HG03159 (cell line): ENCODE results near the gene HOXD12.

Experiments used
- ATAC-seq: cut with Tn5 transposase; IDR thresholded peaks from one replicate; pipeline ENCODE4 v1.9.1; 2021; ENCODE audit warnings: mild to moderate bottlenecking, moderate library complexity; ENCODE audit not compliant: unreplicated experiment

Gene HOXD12

GRCh38 chr2:176099728-176100546 lies at the start of gene HOXD12:
TSS of gene HOXD12 (plus strand) at chr2:176099795. CDS start at chr2:176099802, 7 bp downstream.
- no peak for ATAC-seq

- no peak for ATAC-seq
These were observed 43.2 kb upstream of the HOXD12 start for GRCh38 chr2:176056406-176056805.

- ATAC-seq = no peak
These were observed 35.6 kb upstream of the HOXD12 start for GRCh38 chr2:176063958-176064357.

- ATAC-seq = no peak
These were observed 32.7 kb upstream of the HOXD12 start for GRCh38 chr2:176066645-176067588.

GRCh38 chr2:176067589-176068418 lies 31.8 kb upstream of the HOXD12 start:
- no peak for ATAC-seq

- no peak for ATAC-seq
These were observed 31.2 kb upstream of the HOXD12 start for GRCh38 chr2:176068419-176068832.

GRCh38 chr2:176071330-176072291 lies 28.0 kb upstream of the HOXD12 start:
- no peak for ATAC-seq

GRCh38 chr2:176072292-176072669 lies 27.3 kb upstream of the HOXD12 start:
- ATAC-seq = no peak

- ATAC-seq = no peak
These were observed 26.4 kb upstream of the HOXD12 start for GRCh38 chr2:176072951-176073904.

GRCh38 chr2:176074919-176075425 lies 24.6 kb upstream of the HOXD12 start:
- no peak for ATAC-seq

- ATAC-seq = no peak
These were observed 24.1 kb upstream of the HOXD12 start for GRCh38 chr2:176075481-176075880.

GRCh38 chr2:176076063-176076462 lies 23.5 kb upstream of the HOXD12 start:
- no peak for ATAC-seq

GRCh38 chr2:176076796-176077195 lies 22.8 kb upstream of the HOXD12 start:
- ATAC-seq = no peak

- no peak for ATAC-seq
These were observed 20.9 kb upstream of the HOXD12 start for GRCh38 chr2:176078541-176079284.

- ATAC-seq = no peak
These were observed 20.2 kb upstream of the HOXD12 start for GRCh38 chr2:176079285-176079830.

GRCh38 chr2:176079831-176080539 lies 19.6 kb upstream of the HOXD12 start:
- no peak for ATAC-seq
